Gastroesophageal sphincter (tissue), 3 donors: Measurements from ENCODE around the gene MKLN1.

ENCODE experiments used
- POLR2A ChIP-seq, 2 donors: fragments of 450-650 bp; IDR thresholded peaks; one replicate each; pipeline ENCODE4 v1.6.1; 2017; ENCODE audit warnings: antibody characterized with exemption in 2 of 2, mild to moderate bottlenecking in 2 of 2, moderate library complexity in 1 of 2
- POLR2AphosphoS5 ChIP-seq: sonication (generic); formaldehyde crosslinking; IDR thresholded peaks from one replicate; pipeline ENCODE4 v1.6.1; 2017; ENCODE audit warnings: antibody characterized with exemption
- TF ChIP-seq, protein P1 (sequence below), 4 experiments: fragments of 200-600 bp in 2 of 4; fragments of 450-650 bp in 2 of 4; sonication (generic) in 1 of 4; IDR thresholded peaks; one replicate each; pipeline ENCODE4 v1.5.1; 2017 to 2019; ENCODE audit warnings: antibody characterized with exemption in 4 of 4, mild to moderate bottlenecking in 2 of 4, moderate library complexity in 2 of 4

DNA sequence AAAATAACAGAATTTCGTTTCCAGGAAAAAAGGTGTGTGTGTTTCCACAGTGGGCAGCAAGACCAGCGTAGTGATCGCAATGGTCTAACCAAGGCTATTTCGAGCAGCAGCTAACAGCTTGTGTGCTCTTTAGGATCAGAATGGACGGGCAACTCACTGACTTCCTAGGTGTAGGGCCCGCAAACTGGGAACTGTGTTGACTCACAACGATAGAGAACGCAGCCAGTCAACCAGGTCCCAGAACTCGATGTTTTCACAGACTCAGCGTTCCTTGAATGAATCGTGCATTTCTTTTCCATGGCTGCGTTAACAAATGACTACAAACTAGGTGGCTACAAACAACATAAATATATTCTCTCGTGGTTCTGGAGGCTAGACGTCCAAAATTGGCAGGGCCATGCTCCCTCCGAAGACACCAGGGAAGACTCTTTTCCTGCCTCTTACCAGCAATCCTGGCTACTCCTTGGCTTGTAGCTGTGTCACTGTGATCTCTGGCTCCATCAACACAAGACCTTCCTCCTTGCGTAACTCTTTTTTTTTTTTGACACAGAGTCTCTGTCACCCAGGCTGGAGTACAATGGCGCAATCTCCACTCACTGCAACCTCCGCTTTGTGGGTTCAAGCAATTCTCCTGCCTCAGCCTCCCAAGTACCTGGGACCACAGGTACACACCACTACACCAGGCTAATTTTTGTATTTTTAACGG lies 189.7 kb downstream of the MKLN1 start:
- TF ChIP-seq, protein P1, sequence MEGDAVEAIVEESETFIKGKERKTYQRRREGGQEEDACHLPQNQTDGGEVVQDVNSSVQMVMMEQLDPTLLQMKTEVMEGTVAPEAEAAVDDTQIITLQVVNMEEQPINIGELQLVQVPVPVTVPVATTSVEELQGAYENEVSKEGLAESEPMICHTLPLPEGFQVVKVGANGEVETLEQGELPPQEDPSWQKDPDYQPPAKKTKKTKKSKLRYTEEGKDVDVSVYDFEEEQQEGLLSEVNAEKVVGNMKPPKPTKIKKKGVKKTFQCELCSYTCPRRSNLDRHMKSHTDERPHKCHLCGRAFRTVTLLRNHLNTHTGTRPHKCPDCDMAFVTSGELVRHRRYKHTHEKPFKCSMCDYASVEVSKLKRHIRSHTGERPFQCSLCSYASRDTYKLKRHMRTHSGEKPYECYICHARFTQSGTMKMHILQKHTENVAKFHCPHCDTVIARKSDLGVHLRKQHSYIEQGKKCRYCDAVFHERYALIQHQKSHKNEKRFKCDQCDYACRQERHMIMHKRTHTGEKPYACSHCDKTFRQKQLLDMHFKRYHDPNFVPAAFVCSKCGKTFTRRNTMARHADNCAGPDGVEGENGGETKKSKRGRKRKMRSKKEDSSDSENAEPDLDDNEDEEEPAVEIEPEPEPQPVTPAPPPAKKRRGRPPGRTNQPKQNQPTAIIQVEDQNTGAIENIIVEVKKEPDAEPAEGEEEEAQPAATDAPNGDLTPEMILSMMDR (IDR thresholded peaks at IDR 0.05) = no peak
- TF ChIP-seq POLR2AphosphoS5 (no peak), POLR2A (IDR thresholded peaks at IDR 0.05) (no peak)
